GM13976 (cell line): Measurements from ENCODE around the gene LGALS7B.
"Not testable (repeated sequence)": the region's sequence is repeated elsewhere in the genome, so short reads cannot be mapped to it uniquely, and the experiment has no call there.

ENCODE experiments used
- DNase-seq: peaks from one replicate; pipeline ENCODE4 v3.0.0; 2012; ENCODE audit warnings: low spot score
- in situ Hi-C: fragments of 300-500 bp; cut with MboI; formaldehyde crosslinking; loops from one replicate; pipeline ENCODE4 v1.12.0; 2022; ENCODE audit warnings: low sequenced_read_pairs, mixed read lengths, inconsistent platforms; ENCODE audit not compliant: unreplicated experiment
- TF ChIP-seq, protein P1 (sequence below): IDR thresholded peaks from 2 replicates; pipeline ENCODE4 v1.5.1; 2012; ENCODE audit warnings: borderline replicate concordance, mild to moderate bottlenecking; ENCODE audit not compliant: insufficient read depth; ENCODE audit errors: extremely low read depth, missing control alignments, control extremely low read depth

Gene LGALS7B

DNA sequence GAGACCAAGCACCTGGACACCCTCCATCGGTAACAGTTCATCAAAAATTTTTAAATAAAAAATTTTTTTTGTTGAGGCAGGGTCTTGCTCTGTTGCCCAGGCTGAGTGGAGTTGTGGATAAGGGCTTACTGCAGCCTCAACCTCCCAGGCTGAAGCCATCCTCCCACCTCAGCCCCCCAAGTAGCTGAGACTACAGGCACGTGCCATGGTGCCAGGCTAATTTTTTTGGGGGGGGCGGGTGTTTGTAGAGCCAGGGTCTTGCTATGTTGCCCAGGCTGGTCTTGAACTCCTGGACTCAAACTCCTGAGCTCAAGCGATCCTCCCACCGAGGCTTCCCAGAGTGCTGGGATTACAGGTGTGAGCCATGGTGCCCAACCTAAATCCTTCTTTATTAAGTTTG lies 4.7 kb downstream of the LGALS7B start:
- TF ChIP-seq, protein P1, sequence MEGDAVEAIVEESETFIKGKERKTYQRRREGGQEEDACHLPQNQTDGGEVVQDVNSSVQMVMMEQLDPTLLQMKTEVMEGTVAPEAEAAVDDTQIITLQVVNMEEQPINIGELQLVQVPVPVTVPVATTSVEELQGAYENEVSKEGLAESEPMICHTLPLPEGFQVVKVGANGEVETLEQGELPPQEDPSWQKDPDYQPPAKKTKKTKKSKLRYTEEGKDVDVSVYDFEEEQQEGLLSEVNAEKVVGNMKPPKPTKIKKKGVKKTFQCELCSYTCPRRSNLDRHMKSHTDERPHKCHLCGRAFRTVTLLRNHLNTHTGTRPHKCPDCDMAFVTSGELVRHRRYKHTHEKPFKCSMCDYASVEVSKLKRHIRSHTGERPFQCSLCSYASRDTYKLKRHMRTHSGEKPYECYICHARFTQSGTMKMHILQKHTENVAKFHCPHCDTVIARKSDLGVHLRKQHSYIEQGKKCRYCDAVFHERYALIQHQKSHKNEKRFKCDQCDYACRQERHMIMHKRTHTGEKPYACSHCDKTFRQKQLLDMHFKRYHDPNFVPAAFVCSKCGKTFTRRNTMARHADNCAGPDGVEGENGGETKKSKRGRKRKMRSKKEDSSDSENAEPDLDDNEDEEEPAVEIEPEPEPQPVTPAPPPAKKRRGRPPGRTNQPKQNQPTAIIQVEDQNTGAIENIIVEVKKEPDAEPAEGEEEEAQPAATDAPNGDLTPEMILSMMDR = no peak
- DNase-seq = no peak
- in situ Hi-C loops = no loop called here

DNA sequence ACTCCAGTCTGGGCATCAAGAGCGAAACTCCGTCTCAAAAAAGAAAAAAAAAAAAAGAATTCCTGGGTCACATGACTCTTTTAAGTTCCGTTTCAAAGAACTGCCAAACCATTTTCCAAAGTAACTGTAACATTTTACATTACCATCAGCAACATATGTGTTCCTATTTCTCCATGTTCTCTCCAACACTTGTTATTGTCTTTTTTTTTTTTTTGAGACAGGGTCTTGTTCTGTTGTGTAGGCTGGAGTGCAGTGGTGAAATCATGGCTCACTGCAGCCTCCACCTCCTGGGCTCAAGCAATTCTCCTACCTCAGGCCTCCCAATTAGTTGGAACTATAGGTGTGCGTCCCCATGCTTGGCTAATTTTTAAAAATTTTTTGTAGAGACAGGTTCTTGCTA lies 6.5 kb downstream of the LGALS7B start:
- in situ Hi-C loops = no loop called here
- TF ChIP-seq, protein P1 = no peak
- no peak for DNase-seq

DNA sequence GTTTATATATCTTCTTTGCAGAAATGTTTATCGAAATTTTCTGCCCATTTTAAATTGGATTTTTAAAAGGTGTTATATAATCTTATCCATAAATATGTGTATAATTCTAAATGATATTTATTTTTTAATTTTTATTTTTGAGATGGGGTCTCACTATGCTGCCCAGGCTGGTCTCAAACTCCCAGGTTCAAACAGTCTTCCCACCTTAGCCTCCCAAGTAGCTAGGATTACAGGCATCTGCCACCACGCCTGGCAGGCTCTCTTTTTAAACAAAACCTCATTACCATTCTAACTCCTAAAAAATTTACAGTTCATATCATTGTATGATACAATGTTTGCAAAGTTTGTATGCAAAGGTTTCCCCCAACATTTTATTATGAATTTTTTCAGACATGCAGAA lies 7.2 kb downstream of the LGALS7B start:
- in situ Hi-C loops = no loop called here
- no peak for DNase-seq
- TF ChIP-seq, protein P1 = no peak

DNA sequence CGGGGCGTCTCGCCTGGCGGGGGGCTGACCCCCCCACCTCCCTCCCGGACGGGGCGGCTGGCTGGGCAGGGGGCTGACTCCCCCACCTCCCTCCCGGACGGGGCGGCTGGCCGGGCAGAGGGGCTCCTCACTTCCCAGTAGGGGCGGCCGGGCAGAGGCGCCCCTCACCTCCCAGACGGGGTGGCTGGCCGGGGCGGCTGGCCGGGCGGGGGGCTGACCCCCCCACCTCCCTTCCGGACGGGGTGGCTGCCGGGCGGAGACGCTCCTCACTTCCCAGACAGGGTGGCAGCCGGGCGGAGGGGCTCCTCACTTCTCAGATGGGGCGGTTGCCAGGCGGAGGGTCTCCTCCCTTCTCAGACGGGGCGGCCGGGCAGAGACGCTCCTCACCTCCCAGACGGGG lies 8.8 kb downstream of the LGALS7B start:
- DNase-seq, in situ Hi-C loops: not testable (repeated sequence)

DNA sequence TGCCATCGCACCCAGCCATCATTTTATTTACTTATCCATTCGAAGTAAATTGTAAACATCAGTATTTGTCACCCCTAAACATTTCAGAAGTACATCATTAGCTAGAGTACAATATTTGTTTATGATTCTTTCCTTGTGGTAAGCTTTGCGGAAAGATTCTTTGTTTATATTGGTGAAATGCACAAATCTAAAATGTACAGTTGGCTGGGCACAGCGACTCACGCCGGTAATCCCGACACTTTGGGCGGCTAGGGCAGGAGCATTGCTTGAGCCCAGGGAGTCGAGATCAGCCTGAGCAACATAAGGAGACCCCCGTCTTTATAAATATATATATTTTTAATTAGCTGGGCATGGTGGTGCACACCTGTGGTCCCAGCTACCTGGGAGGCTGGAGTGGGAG lies 10.1 kb downstream of the LGALS7B start:
- TF ChIP-seq, protein P1 = no peak
- in situ Hi-C loops = no loop called here
- no peak for DNase-seq

DNA sequence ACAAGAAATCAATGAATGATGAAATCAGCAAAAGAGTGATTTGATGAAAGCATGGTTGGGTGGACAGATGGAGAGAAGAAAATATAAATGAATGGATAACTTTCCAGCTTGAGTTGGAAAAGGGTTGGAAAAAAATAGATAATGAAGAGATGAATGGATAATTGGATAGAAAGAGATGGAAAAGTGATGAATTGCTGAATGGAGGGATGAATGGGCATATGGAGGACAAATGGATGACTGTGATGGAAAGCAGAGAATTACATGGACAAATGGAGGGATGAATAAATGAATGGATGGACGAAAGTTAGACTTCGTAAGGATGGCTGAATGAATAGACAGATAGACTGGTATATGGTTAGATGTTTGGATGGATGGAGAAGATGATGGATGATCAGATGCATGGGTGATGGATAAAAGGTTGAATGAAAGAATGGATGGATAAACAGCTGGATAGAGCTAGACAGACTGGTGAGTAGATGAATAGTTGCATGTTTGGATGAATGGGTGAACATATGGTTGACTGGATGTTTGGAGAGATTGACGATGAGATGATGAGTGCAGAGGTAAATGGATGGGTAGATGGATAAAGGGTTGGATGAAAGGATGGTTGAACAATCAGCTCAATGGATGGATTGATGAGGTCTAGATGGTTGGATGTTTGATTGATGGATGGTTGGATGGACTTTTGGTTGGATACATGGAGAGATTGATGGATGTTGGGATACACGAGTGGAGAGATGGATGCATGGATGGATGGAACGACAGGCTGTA lies 11.8 kb downstream of the LGALS7B start:
- TF ChIP-seq, protein P1 = no peak
- in situ Hi-C loops = no loop called here
- DNase-seq = no peak

DNA sequence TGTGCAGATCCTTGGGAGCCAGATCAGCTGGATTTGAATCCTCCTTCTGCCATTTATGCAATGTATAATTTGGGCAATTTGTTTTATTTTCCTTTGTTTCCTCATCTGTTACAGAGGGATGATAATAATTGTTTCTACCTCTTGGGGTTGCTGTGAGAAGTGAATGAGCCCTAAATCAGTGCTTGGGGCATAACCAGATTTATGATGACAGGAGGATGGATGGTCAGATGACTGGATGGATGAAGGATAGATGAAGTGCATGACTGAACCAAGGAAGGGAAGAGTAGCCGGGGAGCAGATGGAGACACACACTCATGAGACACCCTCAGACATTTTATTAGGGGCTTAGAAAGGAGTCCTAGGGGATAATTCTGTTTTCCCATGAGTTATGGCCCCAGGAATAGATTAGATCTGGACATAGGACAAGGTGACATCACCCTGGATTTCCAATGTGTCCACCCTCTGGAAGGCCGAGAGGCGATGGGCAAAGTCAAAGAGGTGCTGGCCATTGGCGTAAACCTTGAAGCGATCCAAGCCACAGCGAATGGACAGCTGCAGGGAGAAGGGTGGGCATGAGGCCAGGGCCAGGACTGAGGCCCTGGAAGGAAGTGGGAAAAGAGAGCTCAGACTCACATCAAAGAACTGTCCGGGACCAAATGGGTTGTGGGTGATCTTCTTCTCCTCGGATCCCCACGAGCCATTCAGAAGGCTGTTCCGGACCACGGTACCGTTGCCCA lies 12.5 kb downstream of the LGALS7B start:
- DNase-seq = no peak
- in situ Hi-C loops = no loop called here
- TF ChIP-seq, protein P1 = no peak
